Sciatic nerve (tissue), 2 donors: ENCODE data around the gene CEP70. TPM values are rescaled to one million over a fixed set of nuclear protein-coding genes. Genes with fewer than 3 reads are reported as not detected.
"Not testable (repeated sequence)": the region's sequence is repeated elsewhere in the genome, so short reads cannot be mapped to it uniquely, and the experiment has no call there.

Experiments used
- ATAC-seq: fragments of 200-7000 bp; cut with Tn5 transposase; one replicate; pipeline ENCODE4 v1.9.1; 2020; ENCODE audit warnings: mild to moderate bottlenecking, moderate library complexity
- DNase-seq: peaks from one replicate; pipeline ENCODE4 v3.0.0-alpha.2; 2020; ENCODE audit warnings: low spot score
- intact Hi-C: fragments of 100-400 bp; cut with DNase I; formaldehyde crosslinking; loops from one replicate; pipeline ENCODE4 v1.14.2; 2022
- total RNA-seq: library from RNA; stranded (reverse); fragmentation: NEBNext Ultra II Directional; extraction: Animal tissue kit (Norgen Biotek cat#: 25700); gene quantifications from one replicate; pipeline ENCODE4 v1.2.1, GENCODE V29; 2021
- donor health status: DM: no; HTN: no; CAD: no.
- donor health status: DM: no; HTN: no; CAD: no.

The CEP70 gene
- total RNA-seq, 1 donor from 2014 or later: 41.0 TPM

- DNase-seq (no peak), ATAC-seq (no peak)
- intact Hi-C loops: no loop called here
Observed at GRCh38 chr3:138544546-138544945, 49.5 kb downstream of the CEP70 start.

GRCh38 chr3:138542977-138543376 is 51.1 kb downstream of the CEP70 start:
- DNase-seq (no peak), ATAC-seq (no peak)
- intact Hi-C loops: no loop called here

- DNase-seq (no peak), ATAC-seq (no peak)
- intact Hi-C loops: no loop called here
Observed at GRCh38 chr3:138539352-138539751, 54.7 kb downstream of the CEP70 start.

- ATAC-seq, intact Hi-C loops, DNase-seq: not testable (repeated sequence)
Observed at GRCh38 chr3:138521445-138521844, 72.6 kb downstream of the CEP70 start.

GRCh38 chr3:138513090-138513843 is 80.8 kb downstream of the CEP70 start:
- DNase-seq: no peak
- intact Hi-C loops: no loop called here
- ATAC-seq: no peak

GRCh38 chr3:138511945-138512344 is 82.1 kb downstream of the CEP70 start:
- intact Hi-C loops: no loop called here
- ATAC-seq (no peak), DNase-seq (no peak)

GRCh38 chr3:138509586-138509985 is 84.5 kb downstream of the CEP70 start:
- intact Hi-C loops: no loop called here
- DNase-seq: no peak
- ATAC-seq: no peak

- ATAC-seq: no peak
- no peak for DNase-seq
- intact Hi-C loops: no loop called here
Observed at GRCh38 chr3:138507524-138507923, 86.5 kb downstream of the CEP70 start.

- intact Hi-C loops: no loop called here
- ATAC-seq (no peak), DNase-seq (no peak)
Observed at GRCh38 chr3:138498991-138499390, 95.1 kb downstream of the CEP70 start.

- intact Hi-C loops: no loop called here
Observed at GRCh38 chr3:138497851-138498250, 96.2 kb downstream of the CEP70 start.

GRCh38 chr3:138497021-138497420 is 97.0 kb downstream of the CEP70 start:
- intact Hi-C loops: no loop called here
- ATAC-seq (no peak), DNase-seq (no peak)

More at GRCh38 chr3:138497851-138498250, 96.2 kb downstream of the CEP70 start:
- ATAC-seq (no peak), DNase-seq (no peak)

- DNase-seq (no peak), ATAC-seq (no peak)
- intact Hi-C loops: no loop called here
Observed at GRCh38 chr3:138496436-138496835, 97.6 kb downstream of the CEP70 start.

GRCh38 chr3:138495638-138496037 is 98.4 kb downstream of the CEP70 start:
- intact Hi-C loops, DNase-seq, ATAC-seq: not testable (repeated sequence)

- DNase-seq: no peak
- ATAC-seq: no peak
- intact Hi-C loops: no loop called here
Observed at GRCh38 chr3:138494607-138494929, 99.5 kb downstream of the CEP70 start.

- no peak for DNase-seq
- no peak for ATAC-seq
- intact Hi-C loops: no loop called here
Observed at GRCh38 chr3:138493804-138494606, 100.1 kb downstream of the CEP70 start.

GRCh38 chr3:138492980-138493675 is 100.9 kb downstream of the CEP70 start:
- DNase-seq (no peak), ATAC-seq (no peak)
- intact Hi-C loops: no loop called here

- intact Hi-C loops: no loop called here
- ATAC-seq: no peak
- DNase-seq: no peak
Observed at GRCh38 chr3:138491971-138492370, 102.1 kb downstream of the CEP70 start.

GRCh38 chr3:138486580-138486979 is 107.5 kb downstream of the CEP70 start:
- DNase-seq, ATAC-seq, intact Hi-C loops: not testable (repeated sequence)

- DNase-seq: not testable (repeated sequence)
Observed at GRCh38 chr3:138484672-138485071, 109.4 kb downstream of the CEP70 start.

GRCh38 chr3:138479438-138479863 is 114.6 kb downstream of the CEP70 start:
- DNase-seq: no peak
- ATAC-seq: no peak
- intact Hi-C loops: no loop called here

More at GRCh38 chr3:138484672-138485071, 109.4 kb downstream of the CEP70 start:
- intact Hi-C loops, ATAC-seq: not testable (repeated sequence)
